Measurements from ENCODE around the gene POLD2.
A peak's percentile ranks its signal among the peaks of the same experiment; 100 is the strongest.

Gene POLD2

DNA sequence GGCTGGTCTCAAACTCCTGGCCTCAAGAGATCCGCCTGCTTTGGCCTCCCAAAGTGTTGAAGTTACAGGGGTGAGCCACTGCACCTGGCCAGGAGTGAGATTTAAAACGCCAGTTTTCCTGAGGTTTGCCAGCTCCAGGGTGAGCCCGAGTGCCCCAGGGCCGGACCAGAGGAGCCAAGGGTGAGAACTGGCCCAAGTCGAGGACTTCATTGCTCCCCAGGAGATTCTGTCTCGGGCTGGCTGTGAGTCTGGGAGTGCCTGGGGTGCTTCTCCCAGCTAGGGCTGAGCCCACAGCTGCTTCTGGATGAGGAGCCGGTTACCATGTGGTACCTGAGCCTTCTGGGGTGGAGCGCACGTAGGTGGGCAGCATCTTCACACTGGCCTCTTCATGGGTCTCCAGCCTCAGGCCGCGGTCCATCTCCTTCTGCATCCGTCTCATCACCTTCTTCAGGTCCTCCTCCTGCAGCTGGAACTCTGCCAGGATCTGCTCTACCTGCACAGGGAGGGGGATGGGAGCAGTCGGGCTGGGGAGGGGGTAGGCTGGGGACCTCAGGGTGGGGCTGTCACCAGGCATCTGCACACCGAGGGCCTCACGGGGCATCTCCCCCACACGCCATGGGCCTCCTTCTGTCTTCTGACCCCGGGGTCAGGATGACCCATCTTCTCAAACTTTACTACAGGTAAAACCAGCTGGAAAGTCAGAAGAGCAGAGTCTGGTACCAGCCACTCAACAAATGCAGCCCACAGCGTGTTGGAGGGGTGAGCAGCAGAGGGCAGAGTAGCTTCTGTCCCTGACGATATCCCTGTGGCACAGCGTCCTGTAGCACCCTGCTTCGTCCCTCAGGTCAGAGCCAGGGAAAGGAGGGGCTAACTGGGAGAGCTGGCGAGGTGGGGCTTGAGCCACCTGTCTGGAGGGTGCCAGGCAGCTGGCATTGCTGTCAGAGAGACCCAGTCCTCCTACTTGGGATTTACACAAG lies 29.9 kb upstream of the POLD2 start:
- DNase-seq (ENCODE audit: low read depth in 2 of 2), result no peak

DNA sequence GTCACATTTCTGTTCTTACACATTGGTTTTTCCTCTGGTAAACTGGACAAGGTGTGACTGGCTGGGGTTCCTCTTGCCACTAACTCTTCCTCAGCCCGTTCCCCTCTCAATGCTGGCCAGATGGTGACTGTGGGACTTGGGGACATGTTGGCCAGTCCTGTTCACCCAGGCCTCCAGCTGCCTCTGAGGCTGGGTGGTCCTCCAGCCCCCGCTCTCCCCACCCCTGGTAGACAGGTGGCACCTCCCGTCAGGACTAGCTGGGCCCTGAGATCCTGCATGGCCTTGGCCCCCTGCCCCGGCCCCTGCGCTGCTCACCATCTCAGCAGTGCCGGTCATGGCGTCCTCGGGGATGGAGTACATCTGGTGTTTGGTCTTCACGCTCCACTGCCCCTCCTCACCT lies 28.6 kb upstream of the POLD2 start:
- no peak for DNase-seq (ENCODE audit: low read depth in 2 of 2)

GRCh38 chr7:44150966-44151941 lies 27.9 kb upstream of the POLD2 start:
- DNase-seq (ENCODE audit: low read depth in 2 of 2), result no peak

- DNase-seq (ENCODE audit: low read depth in 2 of 2), result no peak
Observed at GRCh38 chr7:44150466-44150832, 27.1 kb upstream of the POLD2 start.

DNA sequence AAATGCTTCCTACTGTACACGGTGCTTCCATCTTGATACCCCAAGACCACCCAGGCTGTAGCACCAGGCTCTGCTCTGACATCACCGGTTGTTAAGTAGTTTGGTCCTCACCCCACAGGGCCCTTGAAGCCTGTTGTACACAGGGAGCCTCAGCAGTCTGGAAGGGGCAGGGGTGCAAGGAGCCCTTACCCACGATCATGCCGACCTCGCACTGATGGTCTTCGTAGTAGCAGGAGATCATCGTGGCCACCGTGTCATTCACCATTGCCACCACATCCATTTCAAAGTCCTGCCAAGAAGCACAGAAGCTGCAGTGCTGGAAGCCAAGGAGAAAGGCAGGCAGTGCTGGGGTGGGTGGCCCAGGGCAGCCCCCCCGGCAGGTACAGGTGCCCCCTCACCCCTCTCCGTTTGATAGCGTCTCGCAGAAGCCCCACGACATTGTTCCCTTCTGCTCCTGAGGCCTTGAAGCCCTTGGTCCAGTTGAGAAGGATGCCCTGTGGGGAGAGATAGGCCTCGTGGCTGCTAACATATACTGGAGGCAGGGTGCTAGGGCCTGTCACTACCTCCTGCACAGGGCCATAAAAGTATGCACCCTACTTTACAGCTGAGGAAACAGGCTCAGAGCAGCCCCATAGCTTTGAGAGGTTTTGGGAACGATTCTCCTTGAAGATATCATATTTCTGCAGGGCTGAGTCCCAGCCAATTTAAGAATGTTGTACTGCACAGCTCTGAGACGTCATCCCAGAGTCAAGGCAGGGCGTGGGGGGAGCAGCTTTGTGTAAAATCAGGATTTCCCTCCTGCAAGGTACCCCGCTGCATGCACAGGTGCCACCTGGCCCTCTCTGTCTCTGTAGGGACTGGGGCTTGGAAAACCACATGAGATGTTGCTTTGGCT lies 26.5 kb upstream of the POLD2 start:
- DNase-seq (ENCODE audit: low read depth in 2 of 2), result no peak

- DNase-seq (ENCODE audit: low read depth in 2 of 2), result no peak
Observed at GRCh38 chr7:44148961-44149536, 25.7 kb upstream of the POLD2 start.

GRCh38 chr7:44148166-44148565 lies 24.8 kb upstream of the POLD2 start:
- DNase-seq (ENCODE audit: low read depth in 2 of 2), result no peak

DNA sequence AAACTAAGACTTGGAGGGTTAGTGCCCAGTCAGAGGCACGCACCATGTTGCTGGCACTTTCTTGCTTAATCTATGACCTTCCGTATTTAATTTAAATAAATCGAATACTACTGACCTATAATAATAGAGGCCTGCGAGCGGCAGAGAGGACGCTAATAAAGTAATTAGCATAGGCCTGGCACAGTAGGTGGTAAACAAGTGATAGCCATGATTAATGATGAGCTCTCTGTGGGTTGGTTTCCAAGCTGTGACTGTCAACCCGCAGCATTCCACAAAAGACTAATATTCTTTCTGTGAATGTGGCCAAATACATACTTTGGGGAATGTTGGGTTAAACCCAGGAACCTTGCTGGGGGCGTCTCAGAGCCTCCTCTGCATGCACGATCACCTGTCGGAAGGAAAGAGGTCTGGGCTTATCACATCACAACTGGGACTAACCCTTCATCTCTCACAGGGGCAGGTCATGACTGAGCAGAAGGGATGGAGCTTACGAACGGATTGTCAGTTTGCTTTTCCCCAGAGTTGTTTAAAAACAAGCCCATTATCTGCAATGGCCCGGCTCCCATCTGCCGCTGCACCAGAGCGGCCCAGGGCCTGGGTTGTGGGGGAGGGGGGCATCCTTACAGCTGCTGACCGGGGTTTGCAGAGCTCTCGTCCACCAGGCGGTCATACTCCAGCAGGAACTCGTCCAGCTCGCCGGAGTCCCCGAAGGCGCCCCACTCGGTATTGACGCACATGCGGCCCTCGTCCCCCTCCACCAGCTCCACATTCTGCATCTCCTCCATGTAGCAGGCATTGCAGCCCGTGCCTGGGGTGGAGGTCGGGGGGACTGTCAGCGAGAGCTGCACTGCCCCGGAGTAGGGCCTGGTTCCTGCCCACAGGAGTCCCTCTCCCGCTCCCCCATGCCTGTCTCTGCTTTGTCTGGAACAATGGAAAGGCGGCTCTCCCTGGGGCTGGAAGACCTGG lies 24.0 kb upstream of the POLD2 start:
- DNase-seq (ENCODE audit: low read depth in 2 of 2), result no peak

- DNase-seq (ENCODE audit: low read depth in 2 of 2), result peak; percentile 56 to 58
Observed at GRCh38 chr7:44145969-44146911, 22.9 kb upstream of the POLD2 start.

GRCh38 chr7:44145479-44145968 lies 22.2 kb upstream of the POLD2 start:
- DNase-seq (ENCODE audit: low read depth in 2 of 2), result peak; percentile 19 to 49

- DNase-seq (ENCODE audit: low read depth in 2 of 2), result no peak
Observed at GRCh38 chr7:44144968-44145478, 21.7 kb upstream of the POLD2 start.

DNA sequence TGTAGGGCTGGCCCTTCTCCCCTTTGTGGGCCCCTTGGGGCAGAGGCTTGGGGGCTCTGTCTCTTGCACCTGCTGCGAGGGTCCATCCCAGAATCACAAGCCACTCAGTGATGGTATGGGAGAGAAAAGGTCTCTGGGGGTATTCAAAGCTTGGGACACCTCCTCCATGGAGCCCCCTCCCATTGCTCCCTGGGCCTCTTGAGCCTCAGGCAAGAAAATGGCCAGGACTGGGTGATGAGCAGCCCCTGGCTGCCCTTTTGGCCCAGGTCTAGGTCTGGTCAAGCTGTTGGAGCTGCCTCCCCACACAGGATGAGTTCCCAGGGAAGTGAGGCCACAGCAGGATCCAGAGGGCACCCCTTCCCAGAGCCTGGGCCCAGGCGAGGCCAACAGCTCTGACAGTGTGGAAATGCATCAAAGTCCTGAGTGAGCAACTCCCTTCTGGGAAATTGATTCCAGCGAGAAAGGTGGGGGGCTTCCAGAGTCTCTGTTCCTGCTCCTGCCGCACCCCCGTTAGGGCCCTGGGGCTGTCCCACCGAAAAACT lies 21.1 kb upstream of the POLD2 start:
- no peak for DNase-seq (ENCODE audit: low read depth in 2 of 2)

DNA sequence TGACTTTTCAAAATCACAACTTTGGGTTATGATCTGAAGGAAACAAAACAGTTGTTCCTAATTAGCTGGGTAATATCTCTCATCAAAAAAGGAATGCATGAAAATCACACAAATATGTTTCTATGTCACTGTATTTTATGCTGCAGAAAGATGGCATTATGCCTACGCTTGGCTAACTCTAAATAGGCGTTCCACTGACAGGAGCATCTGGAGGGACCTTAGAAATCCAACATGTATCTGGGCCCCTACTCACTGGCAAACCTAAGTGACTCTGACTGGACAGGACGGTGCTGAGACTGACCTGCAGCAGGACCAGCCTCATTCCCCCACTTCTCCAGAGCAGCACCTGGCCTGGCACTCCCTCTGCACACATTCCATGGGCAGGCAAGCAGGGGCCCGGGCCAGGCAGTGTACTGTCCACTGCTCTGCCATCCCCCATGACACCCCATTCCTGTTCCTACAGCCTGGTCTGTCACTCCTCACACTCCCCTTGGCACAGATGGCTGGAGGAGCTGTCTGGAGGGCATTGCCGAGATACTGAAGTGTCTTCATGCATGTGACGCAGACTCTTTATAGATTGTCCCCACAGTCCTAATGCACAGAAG lies 20.4 kb upstream of the POLD2 start:
- no peak for DNase-seq (ENCODE audit: low read depth in 2 of 2)

DNA sequence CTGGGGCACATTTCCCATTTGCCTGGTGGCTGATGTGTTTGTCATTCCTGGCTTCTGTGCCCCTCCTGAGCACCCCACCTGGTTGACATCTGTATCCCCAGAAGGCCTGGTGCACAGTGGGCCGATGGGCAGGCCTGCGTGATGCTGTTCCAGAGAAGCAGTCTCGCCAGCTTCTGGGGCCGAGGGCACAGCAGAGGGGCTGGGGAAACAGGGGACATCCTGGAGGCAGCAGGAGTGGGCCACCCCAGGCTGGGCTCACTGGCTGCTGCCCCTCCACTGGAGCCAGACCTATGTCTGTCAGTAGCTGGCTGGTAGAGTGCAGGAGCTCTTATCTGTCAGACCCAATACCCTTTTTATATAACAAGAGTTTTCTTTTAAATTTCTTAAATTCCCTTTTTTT lies 18.7 kb upstream of the POLD2 start:
- DNase-seq (ENCODE audit: low read depth in 2 of 2), result no peak

GRCh38 chr7:44141221-44141850 lies 18.0 kb upstream of the POLD2 start, which contains the start of gene MYL7:
TSS of gene MYL7 (minus strand) at chr7:44141332. CDS start at chr7:44141305, 27 bp downstream.
- no peak for DNase-seq (ENCODE audit: low read depth in 2 of 2)

- DNase-seq (ENCODE audit: low read depth in 2 of 2), result no peak
Observed at GRCh38 chr7:44140341-44140740, 17.0 kb upstream of the POLD2 start.
